CD4-positive, alpha-beta T cell treated with Interleukin-17A for 4 hours (primary cell): ENCODE data around the gene HEATR5A.
"Not testable (repeated sequence)": the region's sequence is repeated elsewhere in the genome, so short reads cannot be mapped to it uniquely, and the experiment has no call there.

ENCODE experiments used
- DNase-seq: peaks from one replicate; pipeline ENCODE4 v3.0.0-alpha.2; 2020; ENCODE audit warnings: mixed read lengths

Gene HEATR5A

GRCh38 chr14:31253746-31254471 lies 166.4 kb downstream of the HEATR5A start:
- DNase-seq = no peak

GRCh38 chr14:31252865-31253264 lies 167.5 kb downstream of the HEATR5A start:
- no peak for DNase-seq

GRCh38 chr14:31251028-31251958 lies 169.1 kb downstream of the HEATR5A start:
- no peak for DNase-seq

GRCh38 chr14:31244626-31245025 lies 175.7 kb downstream of the HEATR5A start:
- DNase-seq = no peak

- no peak for DNase-seq
These were observed 176.5 kb downstream of the HEATR5A start for GRCh38 chr14:31243860-31244259.

- not testable (repeated sequence) for DNase-seq
These were observed 178.0 kb downstream of the HEATR5A start for GRCh38 chr14:31242161-31242940.
